GM12872 (cell line): ENCODE results near the gene SLC13A4.

ENCODE experiments used
- CTCF ChIP-seq: IDR thresholded peaks from 3 replicates; pipeline ENCODE4 v1.5.1; 2011; ENCODE audit warnings: low read depth, mild to moderate bottlenecking, low read length, moderate library complexity; ENCODE audit not compliant: insufficient read depth

SLC13A4 gene

DNA sequence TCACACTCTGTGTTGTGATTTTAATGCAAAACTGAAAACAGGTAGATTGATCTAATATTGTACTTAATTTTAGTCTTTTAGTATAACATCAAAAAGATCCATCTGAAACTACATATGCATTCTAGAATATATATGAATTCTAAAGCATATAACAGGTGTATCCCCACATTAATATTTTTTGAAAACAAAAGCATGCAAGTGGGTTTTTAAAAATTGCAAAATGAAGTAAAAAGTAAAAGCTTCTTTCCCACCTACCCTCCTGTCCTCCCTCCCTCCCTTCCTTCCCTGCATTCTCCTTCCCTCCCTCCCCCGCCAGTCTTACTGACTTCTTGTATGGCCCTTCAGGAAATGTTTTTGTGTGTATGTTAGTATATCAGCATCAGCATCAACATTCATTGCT, 80.2 kb downstream of the SLC13A4 start:
- TF ChIP-seq CTCF, result no peak

- TF ChIP-seq CTCF, result peak; percentile 63; the same call in 2 of the 3 replicates
These were observed 82.6 kb downstream of the SLC13A4 start for GRCh38 chr7:135645296-135645904.

- no peak for TF ChIP-seq CTCF
These were observed 83.3 kb downstream of the SLC13A4 start for GRCh38 chr7:135644729-135645128.

- TF ChIP-seq CTCF, result no peak
These were observed 83.8 kb downstream of the SLC13A4 start for GRCh38 chr7:135644154-135644553.

DNA sequence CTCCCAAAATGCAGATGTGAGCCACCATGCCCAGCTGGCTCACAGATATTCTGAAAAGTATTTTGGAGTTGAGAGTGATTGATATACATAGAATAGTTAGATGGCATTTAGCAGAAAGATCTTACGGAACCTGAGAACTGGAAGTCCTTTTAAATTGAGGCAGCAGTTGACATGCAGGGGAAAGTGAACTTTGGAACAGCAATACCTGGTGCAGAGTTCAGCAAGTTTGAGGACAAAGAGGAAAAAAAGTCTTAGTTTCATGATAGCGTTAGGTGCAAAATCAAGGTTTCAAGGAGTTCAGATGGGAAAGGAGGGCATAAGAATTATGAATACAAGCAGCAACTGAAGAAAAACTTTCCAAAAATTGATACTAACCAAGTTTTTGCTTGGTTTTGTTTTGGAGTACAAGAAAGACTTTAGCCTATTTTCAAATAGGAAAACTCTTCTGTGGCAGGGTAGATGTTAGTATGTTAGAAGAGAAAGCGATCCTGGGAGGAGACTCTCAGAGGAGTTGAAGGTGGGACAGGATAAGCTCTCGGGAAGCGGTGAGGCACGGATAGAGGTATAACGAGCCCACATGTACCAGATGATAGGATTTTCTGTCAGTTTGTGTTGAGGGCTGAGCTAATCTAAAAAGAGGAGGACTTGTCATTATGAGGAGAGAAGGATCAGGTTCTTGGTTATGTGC, 93.7 kb downstream of the SLC13A4 start:
- no peak for TF ChIP-seq CTCF
